GM23338 (cell line): ENCODE results near the gene NUP214. TPM values are rescaled to one million over a fixed set of nuclear protein-coding genes. Genes with fewer than 3 reads are reported as not detected.

ENCODE experiments used
- ATAC-seq: fragments of 200-7000 bp; cut with Tn5 transposase; 3 replicates; pipeline ENCODE4 v1.9.1; 2020
- DNase-seq: peaks from one replicate; pipeline ENCODE4 v3.0.0-alpha.2; 2015; ENCODE audit warnings: low spot score
- H2AFZ ChIP-seq: fragments of 200-600 bp; sonication (generic); 2 replicates; pipeline ENCODE4 v1.8.0; 2016; ENCODE audit warnings: antibody characterized with exemption, mild to moderate bottlenecking, moderate library complexity
- H3F3A ChIP-seq: fragments of 200-600 bp; sonication (generic); replicated peaks from 2 replicates; pipeline ENCODE4 v1.8.0; 2017; ENCODE audit warnings: antibody characterized with exemption, mixed run types, low read depth
- H3K27ac ChIP-seq: fragments of 200-600 bp; sonication (generic); 2 replicates; pipeline ENCODE4 v1.6.1; 2016; ENCODE audit warnings: low read depth
- H3K27me3 ChIP-seq: fragments of 200-600 bp; sonication (generic); 2 replicates; pipeline ENCODE4 v1.8.0; 2016; ENCODE audit warnings: mild to moderate bottlenecking, mixed run types, moderate library complexity; ENCODE audit not compliant: insufficient read depth
- H3K36me3 ChIP-seq: fragments of 200-600 bp; sonication (generic); 2 replicates; pipeline ENCODE4 v1.8.0; 2016; ENCODE audit warnings: mild to moderate bottlenecking; ENCODE audit not compliant: insufficient read depth
- H3K4me1 ChIP-seq: fragments of 200-600 bp; sonication (generic); 2 replicates; pipeline ENCODE4 v1.8.0; 2016; ENCODE audit warnings: mild to moderate bottlenecking, moderate library complexity; ENCODE audit not compliant: insufficient read depth
- H3K4me2 ChIP-seq: fragments of 200-600 bp; sonication (generic); 2 replicates; pipeline ENCODE4 v1.7.1; 2017; ENCODE audit warnings: mixed run types
- H3K4me3 ChIP-seq: fragments of 200-600 bp; sonication (generic); 2 replicates; pipeline ENCODE4 v1.6.1; 2016; ENCODE audit warnings: mixed run types
- H3K79me2 ChIP-seq: fragments of 200-600 bp; sonication (generic); replicated peaks from 2 replicates; pipeline ENCODE4 v1.8.0; 2017; ENCODE audit warnings: mild to moderate bottlenecking; ENCODE audit not compliant: insufficient read depth
- H3K9me2 ChIP-seq: fragments of 200-600 bp; sonication (generic); 2 replicates; pipeline ENCODE4 v1.8.0; 2017; ENCODE audit not compliant: insufficient read depth
- H4K20me1 ChIP-seq: fragments of 200-600 bp; sonication (generic); replicated peaks from 2 replicates; pipeline ENCODE4 v1.8.0; 2017; ENCODE audit warnings: mild to moderate bottlenecking; ENCODE audit not compliant: insufficient read depth
- H3K27ac Mint-ChIP-seq: 2 replicates; pipeline ENCODE4 v1.8.0; 2020; ENCODE audit warnings: inconsistent platforms, mild to moderate bottlenecking, moderate library complexity, mixed read lengths
- H3K27me3 Mint-ChIP-seq: 3 replicates; pipeline ENCODE4 v1.8.0; 2022; ENCODE audit warnings: low read depth, mild to moderate bottlenecking, moderate library complexity, mixed read lengths, inconsistent platforms; ENCODE audit not compliant: insufficient read depth, poor library complexity
- H3K36me3 Mint-ChIP-seq: 3 replicates; pipeline ENCODE4 v1.8.0; 2021; ENCODE audit warnings: low read depth, mild to moderate bottlenecking, inconsistent platforms, moderate library complexity, mixed read lengths
- H3K4me1 Mint-ChIP-seq: 3 replicates; pipeline ENCODE4 v1.8.0; 2020; ENCODE audit warnings: mild to moderate bottlenecking, inconsistent platforms, mixed read lengths
- H3K4me3 Mint-ChIP-seq: 3 replicates; pipeline ENCODE4 v1.8.0; 2021; ENCODE audit warnings: moderate library complexity, mild to moderate bottlenecking, inconsistent platforms, mixed read lengths
- H3K9me3 Mint-ChIP-seq: 3 replicates; pipeline ENCODE4 v1.8.0; 2020; ENCODE audit warnings: moderate library complexity, mild to moderate bottlenecking, inconsistent platforms, mixed read lengths
- EZH2 ChIP-seq: fragments of 200-600 bp; sonication (generic); IDR thresholded peaks from one replicate; pipeline ENCODE4 v1.8.0; 2017; ENCODE audit warnings: antibody characterized with exemption, mild to moderate bottlenecking, low read depth; ENCODE audit not compliant: unreplicated experiment
- NANOG ChIP-seq: IDR thresholded peaks from 2 replicates; pipeline ENCODE4 v1.6.1; 2016; ENCODE audit warnings: antibody characterized with exemption, borderline replicate concordance
- POLR2AphosphoS5 ChIP-seq: IDR thresholded peaks from 2 replicates; pipeline ENCODE4 v1.6.1; 2016; ENCODE audit warnings: antibody characterized with exemption, low read depth
- STAT1 ChIP-seq: IDR thresholded peaks from one replicate; pipeline ENCODE4 v1.6.1; 2016; ENCODE audit warnings: antibody characterized with exemption; ENCODE audit not compliant: unreplicated experiment
- ZNF114 ChIP-seq: fragments of 250-450 bp; sonication (Bioruptor Pico); IDR thresholded peaks from 2 replicates; pipeline ENCODE4 v1.5.0; 2020; ENCODE audit warnings: mild to moderate bottlenecking, moderate library complexity
- ZNF331 ChIP-seq: fragments of 250-450 bp; sonication (Bioruptor Pico); IDR thresholded peaks from 2 replicates; pipeline ENCODE4 v1.5.0; 2020; ENCODE audit warnings: low read depth, mild to moderate bottlenecking, moderate library complexity
- ZNF462 ChIP-seq: fragments of 250-450 bp; sonication (Bioruptor Pico); IDR thresholded peaks from 2 replicates; pipeline ENCODE4 v1.5.0; 2020; ENCODE audit warnings: mild to moderate bottlenecking, moderate library complexity
- polyA plus RNA-seq: library from polyadenylated mRNA; unstranded; fragments of >200 nt; fragmentation: Nextera tagmentation; extraction: Ambion mirVana; gene quantifications from 2 replicates; pipeline ENCODE4 v1.2.1, GENCODE V29; 2016
- total RNA-seq: library from RNA; depleted of rRNA; stranded (reverse); fragments of >200 nt; shearing (Covaris generic); gene quantifications from 2 replicates; pipeline ENCODE4 v1.2.3, GENCODE V29; 2014
- TF ChIP-seq, protein P1 (sequence below): IDR thresholded peaks from one replicate; pipeline ENCODE4 v1.6.1; 2018; ENCODE audit warnings: antibody characterized with exemption; ENCODE audit not compliant: unreplicated experiment
- TF ChIP-seq, protein P2 (sequence below): IDR thresholded peaks from 2 replicates; pipeline ENCODE4 v1.6.1; 2016; ENCODE audit warnings: antibody characterized with exemption
- TF ChIP-seq, protein P3 (sequence below), 2 experiments: fragments of 200-600 bp in 1 of 2; sonication (generic) in 1 of 2; conservative IDR thresholded peaks; 2 replicates each; pipeline versions ENCODE4 v1.5.1 to v1.6.1; 2016 to 2017; ENCODE audit warnings: antibody characterized with exemption in 2 of 2, low read depth in 2 of 2, mild to moderate bottlenecking in 2 of 2, moderate library complexity in 1 of 2

Gene NUP214
- total and polyA plus RNA-seq, 2 experiments from 2014 or later: 36.0 to 57.0 TPM

GRCh38 chr9:131264231-131264630 is 138.8 kb downstream of the NUP214 start:
- TF ChIP-seq ZNF462 (CRISPR knock-in tag) (no peak), NANOG (no peak), ZNF114 (no peak), ZNF331 (no peak), STAT1 (no peak), EZH2 (no peak), POLR2AphosphoS5 (no peak)
- TF ChIP-seq, protein P1, sequence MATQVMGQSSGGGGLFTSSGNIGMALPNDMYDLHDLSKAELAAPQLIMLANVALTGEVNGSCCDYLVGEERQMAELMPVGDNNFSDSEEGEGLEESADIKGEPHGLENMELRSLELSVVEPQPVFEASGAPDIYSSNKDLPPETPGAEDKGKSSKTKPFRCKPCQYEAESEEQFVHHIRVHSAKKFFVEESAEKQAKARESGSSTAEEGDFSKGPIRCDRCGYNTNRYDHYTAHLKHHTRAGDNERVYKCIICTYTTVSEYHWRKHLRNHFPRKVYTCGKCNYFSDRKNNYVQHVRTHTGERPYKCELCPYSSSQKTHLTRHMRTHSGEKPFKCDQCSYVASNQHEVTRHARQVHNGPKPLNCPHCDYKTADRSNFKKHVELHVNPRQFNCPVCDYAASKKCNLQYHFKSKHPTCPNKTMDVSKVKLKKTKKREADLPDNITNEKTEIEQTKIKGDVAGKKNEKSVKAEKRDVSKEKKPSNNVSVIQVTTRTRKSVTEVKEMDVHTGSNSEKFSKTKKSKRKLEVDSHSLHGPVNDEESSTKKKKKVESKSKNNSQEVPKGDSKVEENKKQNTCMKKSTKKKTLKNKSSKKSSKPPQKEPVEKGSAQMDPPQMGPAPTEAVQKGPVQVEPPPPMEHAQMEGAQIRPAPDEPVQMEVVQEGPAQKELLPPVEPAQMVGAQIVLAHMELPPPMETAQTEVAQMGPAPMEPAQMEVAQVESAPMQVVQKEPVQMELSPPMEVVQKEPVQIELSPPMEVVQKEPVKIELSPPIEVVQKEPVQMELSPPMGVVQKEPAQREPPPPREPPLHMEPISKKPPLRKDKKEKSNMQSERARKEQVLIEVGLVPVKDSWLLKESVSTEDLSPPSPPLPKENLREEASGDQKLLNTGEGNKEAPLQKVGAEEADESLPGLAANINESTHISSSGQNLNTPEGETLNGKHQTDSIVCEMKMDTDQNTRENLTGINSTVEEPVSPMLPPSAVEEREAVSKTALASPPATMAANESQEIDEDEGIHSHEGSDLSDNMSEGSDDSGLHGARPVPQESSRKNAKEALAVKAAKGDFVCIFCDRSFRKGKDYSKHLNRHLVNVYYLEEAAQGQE: no peak
- TF ChIP-seq, protein P2, sequence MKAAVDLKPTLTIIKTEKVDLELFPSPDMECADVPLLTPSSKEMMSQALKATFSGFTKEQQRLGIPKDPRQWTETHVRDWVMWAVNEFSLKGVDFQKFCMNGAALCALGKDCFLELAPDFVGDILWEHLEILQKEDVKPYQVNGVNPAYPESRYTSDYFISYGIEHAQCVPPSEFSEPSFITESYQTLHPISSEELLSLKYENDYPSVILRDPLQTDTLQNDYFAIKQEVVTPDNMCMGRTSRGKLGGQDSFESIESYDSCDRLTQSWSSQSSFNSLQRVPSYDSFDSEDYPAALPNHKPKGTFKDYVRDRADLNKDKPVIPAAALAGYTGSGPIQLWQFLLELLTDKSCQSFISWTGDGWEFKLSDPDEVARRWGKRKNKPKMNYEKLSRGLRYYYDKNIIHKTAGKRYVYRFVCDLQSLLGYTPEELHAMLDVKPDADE: no peak
- TF ChIP-seq, protein P3, sequence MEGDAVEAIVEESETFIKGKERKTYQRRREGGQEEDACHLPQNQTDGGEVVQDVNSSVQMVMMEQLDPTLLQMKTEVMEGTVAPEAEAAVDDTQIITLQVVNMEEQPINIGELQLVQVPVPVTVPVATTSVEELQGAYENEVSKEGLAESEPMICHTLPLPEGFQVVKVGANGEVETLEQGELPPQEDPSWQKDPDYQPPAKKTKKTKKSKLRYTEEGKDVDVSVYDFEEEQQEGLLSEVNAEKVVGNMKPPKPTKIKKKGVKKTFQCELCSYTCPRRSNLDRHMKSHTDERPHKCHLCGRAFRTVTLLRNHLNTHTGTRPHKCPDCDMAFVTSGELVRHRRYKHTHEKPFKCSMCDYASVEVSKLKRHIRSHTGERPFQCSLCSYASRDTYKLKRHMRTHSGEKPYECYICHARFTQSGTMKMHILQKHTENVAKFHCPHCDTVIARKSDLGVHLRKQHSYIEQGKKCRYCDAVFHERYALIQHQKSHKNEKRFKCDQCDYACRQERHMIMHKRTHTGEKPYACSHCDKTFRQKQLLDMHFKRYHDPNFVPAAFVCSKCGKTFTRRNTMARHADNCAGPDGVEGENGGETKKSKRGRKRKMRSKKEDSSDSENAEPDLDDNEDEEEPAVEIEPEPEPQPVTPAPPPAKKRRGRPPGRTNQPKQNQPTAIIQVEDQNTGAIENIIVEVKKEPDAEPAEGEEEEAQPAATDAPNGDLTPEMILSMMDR (conservative IDR thresholded peaks at IDR 0.05; ENCODE audit: low read depth in 2 of 2): no peak
- Histone ChIP-seq H2AFZ (no peak overlapping the region), H4K20me1 (no peaks in the 10 kb centered on the region), H3K36me3 (no peaks in the 10 kb centered on the region), H3K4me3 (no peak overlapping the region), H3K4me1 (peaks cover 4% of the 10 kb centered on the region; the same call in 1 of the 2 replicates), H3K79me2 (no peaks in the 10 kb centered on the region), H3F3A (0 out of 2 replicates have a peak, but pooled peaks cover 4% of the 10 kb centered on the region), H3K27me3 (no peaks in the 10 kb centered on the region), H3K4me2 (no peak overlapping the region), H3K9me2 (no peaks in the 10 kb centered on the region), H3K27ac (no peak overlapping the region)
- Mint-ChIP-seq H3K4me1 (peaks cover 21% of the 10 kb centered on the region), H3K9me3 (no peaks in the 10 kb centered on the region), H3K27me3 (peaks cover 15% of the 10 kb centered on the region), H3K27ac (0 out of 2 replicates have a peak overlapping the region, but pooled peaks have one; percentile 55), H3K36me3 (no peaks in the 10 kb centered on the region; the same call in 2 of the 3 replicates), H3K4me3 (no peak overlapping the region)
- DNase-seq (no peak), ATAC-seq (peak; percentile 61)
